H1 (cell line): ENCODE results near the gene FGFR2. TPM values are rescaled to one million over a fixed set of nuclear protein-coding genes. Genes with fewer than 3 reads are reported as not detected.

ENCODE experiments used
- CREB1 ChIP-seq: IDR thresholded peaks from 2 replicates; pipeline ENCODE4 v1.6.1; 2012; ENCODE audit warnings: inconsistent platforms
- polyA plus RNA-seq, 7 experiments: library from polyadenylated mRNA; depleted of rRNA in 3 of 7; stranded (reverse) in 5 of 7; unstranded in 2 of 7; fragments of >200 nt in 5 of 7; fragments of 200-250 nt in 2 of 7; gene quantifications; 1 replicate in 5 of 7; 2 replicates in 1 of 7; 4 replicates in 1 of 7; pipeline versions ENCODE4 v1.2.1 to v1.2.3, GENCODE V29; 2011 to 2013; ENCODE audit warnings: missing spikeins in 2 of 7, mixed read lengths in 2 of 7
- total RNA-seq: library from RNA; stranded (reverse); fragmentation: NEBNext Ultra II Directional; extraction: Animal tissue kit (Norgen Biotek cat#: 25700); gene quantifications from 2 replicates; pipeline ENCODE4 v1.2.1, GENCODE V29; 2021

The FGFR2 gene
- total and polyA plus RNA-seq, 2 of the 8 experiments (the other 6 are each of a cell fraction or from before 2014, with no cell fraction given) = 50.2 to 81.2 TPM

DNA sequence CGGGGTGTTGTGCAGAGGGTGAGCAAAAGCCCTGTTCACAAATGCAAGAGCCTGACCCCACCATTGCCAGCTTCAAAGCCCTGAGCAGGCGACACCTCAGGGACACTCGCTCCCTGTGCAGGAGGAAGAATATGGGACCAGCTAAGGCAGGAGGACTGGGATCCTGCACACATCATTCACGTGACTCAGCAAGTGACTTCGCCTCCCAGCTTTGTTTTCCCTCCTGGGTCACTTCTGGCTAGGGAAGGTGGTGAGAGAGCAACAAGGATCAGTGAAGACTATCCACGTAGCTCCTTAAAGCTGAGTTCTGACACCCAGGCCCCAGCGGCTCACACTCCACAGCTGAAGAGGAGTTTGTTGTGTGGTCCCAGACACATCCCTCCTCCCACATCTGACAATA, 164.3 kb downstream of the FGFR2 start (continued):
- TF ChIP-seq CREB1 = no peak
